ENCODE data around the gene SKAP1.

SKAP1 gene

DNA sequence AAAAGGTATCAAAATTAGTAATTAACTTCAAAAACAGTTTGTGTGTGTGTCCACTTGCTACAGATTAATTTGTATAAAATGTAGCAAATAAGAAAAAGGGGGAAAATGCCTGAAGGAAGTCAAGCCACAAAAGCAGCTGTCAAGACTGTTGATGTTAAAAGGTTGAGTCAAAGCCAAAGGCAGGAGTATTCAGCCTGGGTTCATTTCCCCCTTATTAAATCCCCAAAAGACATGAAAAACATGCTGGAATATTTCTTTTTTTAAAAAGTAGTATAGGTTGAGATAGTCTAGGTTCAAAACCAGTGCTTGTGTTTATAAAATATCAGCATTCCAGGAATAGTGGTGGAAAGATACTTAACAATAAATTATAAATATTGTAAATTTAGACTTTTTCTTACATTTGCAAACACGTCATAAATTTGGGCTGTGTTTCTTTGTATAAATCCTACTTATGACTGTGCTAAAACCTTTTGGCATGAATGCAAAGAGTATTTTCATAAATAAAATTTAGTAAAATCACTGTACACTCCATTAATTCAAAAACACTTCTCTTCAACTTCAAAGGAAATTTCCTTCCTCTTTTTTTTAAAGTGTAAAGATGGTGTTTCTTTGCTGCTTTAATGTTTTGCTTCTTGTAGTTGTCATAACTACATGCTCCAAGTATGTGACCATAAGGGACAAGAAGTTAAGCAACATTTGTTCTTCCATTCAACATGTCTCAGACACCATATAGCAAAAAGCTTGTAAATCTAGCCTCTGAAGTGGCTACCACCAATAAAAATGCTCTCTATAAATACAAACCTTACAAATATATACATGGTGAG is 72.0 kb downstream of the SKAP1 start:
- Histone ChIP-seq H3K27me3 (replicated peaks; ENCODE audit: insufficient read depth, low read length) (no peaks in the 10 kb centered on the region), H3K36me3 (replicated peaks; ENCODE audit: insufficient read depth, low read length) (no peaks in the 10 kb centered on the region), H3K9me3 (replicated peaks; ENCODE audit: insufficient read depth, low read length) (no peaks in the 10 kb centered on the region), H4K20me1 (ENCODE audit: insufficient read depth, low read length) (no peaks in the 10 kb centered on the region), H3K9ac (ENCODE audit: low read length) (no peak overlapping the region), H3K4me2 (ENCODE audit: low read depth, low read length) (no peak overlapping the region), H3K27ac (ENCODE audit: low read length) (no peak overlapping the region), H3K4me1 (ENCODE audit: low read length) (no peaks in the 10 kb centered on the region), H3F3A (ENCODE audit: insufficient read depth, low read length) (no peaks in the 10 kb centered on the region), H3K4me3 (ENCODE audit: low read length) (no peak overlapping the region), H2AFZ (ENCODE audit: low read length) (no peak overlapping the region), H3K79me2 (ENCODE audit: low read length) (no peaks in the 10 kb centered on the region), H3K9me2 (replicated peaks; ENCODE audit: insufficient read depth, low read length) (no peaks in the 10 kb centered on the region)
- TF ChIP-seq EZH2 (optimal IDR thresholded peaks at IDR 0.05; ENCODE audit: low read depth, low read length) (no peak), EZH2phosphoT487 (IDR thresholded peaks at IDR 0.05; ENCODE audit: low read length) (no peak)
- TF ChIP-seq, protein P1, sequence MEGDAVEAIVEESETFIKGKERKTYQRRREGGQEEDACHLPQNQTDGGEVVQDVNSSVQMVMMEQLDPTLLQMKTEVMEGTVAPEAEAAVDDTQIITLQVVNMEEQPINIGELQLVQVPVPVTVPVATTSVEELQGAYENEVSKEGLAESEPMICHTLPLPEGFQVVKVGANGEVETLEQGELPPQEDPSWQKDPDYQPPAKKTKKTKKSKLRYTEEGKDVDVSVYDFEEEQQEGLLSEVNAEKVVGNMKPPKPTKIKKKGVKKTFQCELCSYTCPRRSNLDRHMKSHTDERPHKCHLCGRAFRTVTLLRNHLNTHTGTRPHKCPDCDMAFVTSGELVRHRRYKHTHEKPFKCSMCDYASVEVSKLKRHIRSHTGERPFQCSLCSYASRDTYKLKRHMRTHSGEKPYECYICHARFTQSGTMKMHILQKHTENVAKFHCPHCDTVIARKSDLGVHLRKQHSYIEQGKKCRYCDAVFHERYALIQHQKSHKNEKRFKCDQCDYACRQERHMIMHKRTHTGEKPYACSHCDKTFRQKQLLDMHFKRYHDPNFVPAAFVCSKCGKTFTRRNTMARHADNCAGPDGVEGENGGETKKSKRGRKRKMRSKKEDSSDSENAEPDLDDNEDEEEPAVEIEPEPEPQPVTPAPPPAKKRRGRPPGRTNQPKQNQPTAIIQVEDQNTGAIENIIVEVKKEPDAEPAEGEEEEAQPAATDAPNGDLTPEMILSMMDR (IDR thresholded peaks at IDR 0.05; ENCODE audit: low read length) = no peak
- no peak for DNase-seq

DNA sequence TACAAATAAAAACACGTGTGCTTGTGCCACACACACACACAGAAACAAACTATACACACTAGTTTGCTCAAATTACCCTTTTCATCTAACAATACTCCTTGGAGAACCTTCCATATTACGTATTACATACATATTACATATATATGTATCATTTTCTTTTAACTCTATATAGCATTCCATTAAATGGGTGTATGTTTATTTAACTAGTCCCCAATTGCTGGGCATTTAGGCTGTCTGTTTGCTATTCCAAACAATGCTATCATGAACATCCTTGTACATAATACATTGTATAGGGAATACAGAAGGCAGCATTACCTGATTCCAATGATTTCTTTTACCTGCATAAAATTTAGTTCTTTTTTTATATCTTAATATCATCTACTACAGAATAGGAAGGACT is 73.1 kb downstream of the SKAP1 start:
- Histone ChIP-seq H2AFZ (ENCODE audit: low read length) (no peak overlapping the region), H3K36me3 (replicated peaks; ENCODE audit: insufficient read depth, low read length) (no peaks in the 10 kb centered on the region), H3K9me2 (replicated peaks; ENCODE audit: insufficient read depth, low read length) (no peaks in the 10 kb centered on the region), H3K79me2 (ENCODE audit: low read length) (no peaks in the 10 kb centered on the region), H3K4me2 (ENCODE audit: low read depth, low read length) (no peak overlapping the region), H3K27me3 (replicated peaks; ENCODE audit: insufficient read depth, low read length) (no peaks in the 10 kb centered on the region), H3K4me3 (ENCODE audit: low read length) (no peak overlapping the region), H3K9me3 (replicated peaks; ENCODE audit: insufficient read depth, low read length) (no peaks in the 10 kb centered on the region), H3K9ac (ENCODE audit: low read length) (no peak overlapping the region), H4K20me1 (ENCODE audit: insufficient read depth, low read length) (no peaks in the 10 kb centered on the region), H3K27ac (ENCODE audit: low read length) (no peak overlapping the region), H3K4me1 (ENCODE audit: low read length) (no peaks in the 10 kb centered on the region), H3F3A (ENCODE audit: insufficient read depth, low read length) (no peaks in the 10 kb centered on the region)
- TF ChIP-seq EZH2phosphoT487 (IDR thresholded peaks at IDR 0.05; ENCODE audit: low read length) = no peak
- TF ChIP-seq, protein P1 (IDR thresholded peaks at IDR 0.05; ENCODE audit: low read length) = no peak
- no peak for TF ChIP-seq EZH2 (optimal IDR thresholded peaks at IDR 0.05; ENCODE audit: low read depth, low read length)
- no peak for DNase-seq

DNA sequence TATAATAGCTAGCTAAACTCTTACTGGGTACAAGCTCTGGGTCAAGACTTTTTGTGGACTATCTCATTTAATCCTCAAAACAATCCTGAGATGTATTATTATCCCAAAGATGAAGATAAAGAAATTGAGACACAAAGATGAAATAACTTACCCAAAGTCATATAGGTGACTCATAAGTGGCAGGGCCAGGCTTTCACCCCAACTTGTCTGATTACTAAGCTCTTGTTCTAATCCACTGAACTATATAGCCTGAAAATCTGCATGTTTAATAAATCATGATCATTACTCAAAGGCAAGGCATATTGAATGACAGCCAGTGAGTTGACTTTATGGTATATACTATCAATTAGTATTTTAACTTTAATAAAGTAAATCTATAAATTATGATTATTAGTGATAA is 77.4 kb downstream of the SKAP1 start:
- TF ChIP-seq EZH2phosphoT487 (IDR thresholded peaks at IDR 0.05; ENCODE audit: low read length) = no peak
- TF ChIP-seq, protein P1 (IDR thresholded peaks at IDR 0.05; ENCODE audit: low read length) = no peak
- no peak for TF ChIP-seq EZH2 (optimal IDR thresholded peaks at IDR 0.05; ENCODE audit: low read depth, low read length)
- Histone ChIP-seq H3K4me2 (ENCODE audit: low read depth, low read length) (no peak overlapping the region), H4K20me1 (ENCODE audit: insufficient read depth, low read length) (no peaks in the 10 kb centered on the region), H3K9ac (ENCODE audit: low read length) (no peak overlapping the region), H2AFZ (ENCODE audit: low read length) (no peak overlapping the region), H3K4me3 (ENCODE audit: low read length) (no peak overlapping the region), H3K79me2 (ENCODE audit: low read length) (no peaks in the 10 kb centered on the region), H3K9me3 (replicated peaks; ENCODE audit: insufficient read depth, low read length) (no peaks in the 10 kb centered on the region), H3K4me1 (ENCODE audit: low read length) (no peaks in the 10 kb centered on the region), H3F3A (ENCODE audit: insufficient read depth, low read length) (no peaks in the 10 kb centered on the region), H3K9me2 (replicated peaks; ENCODE audit: insufficient read depth, low read length) (no peaks in the 10 kb centered on the region), H3K27ac (ENCODE audit: low read length) (no peak overlapping the region), H3K27me3 (replicated peaks; ENCODE audit: insufficient read depth, low read length) (no peaks in the 10 kb centered on the region), H3K36me3 (replicated peaks; ENCODE audit: insufficient read depth, low read length) (no peaks in the 10 kb centered on the region)
- DNase-seq = no peak
